ENCODE data around the gene IL11RA.

Gene IL11RA

DNA sequence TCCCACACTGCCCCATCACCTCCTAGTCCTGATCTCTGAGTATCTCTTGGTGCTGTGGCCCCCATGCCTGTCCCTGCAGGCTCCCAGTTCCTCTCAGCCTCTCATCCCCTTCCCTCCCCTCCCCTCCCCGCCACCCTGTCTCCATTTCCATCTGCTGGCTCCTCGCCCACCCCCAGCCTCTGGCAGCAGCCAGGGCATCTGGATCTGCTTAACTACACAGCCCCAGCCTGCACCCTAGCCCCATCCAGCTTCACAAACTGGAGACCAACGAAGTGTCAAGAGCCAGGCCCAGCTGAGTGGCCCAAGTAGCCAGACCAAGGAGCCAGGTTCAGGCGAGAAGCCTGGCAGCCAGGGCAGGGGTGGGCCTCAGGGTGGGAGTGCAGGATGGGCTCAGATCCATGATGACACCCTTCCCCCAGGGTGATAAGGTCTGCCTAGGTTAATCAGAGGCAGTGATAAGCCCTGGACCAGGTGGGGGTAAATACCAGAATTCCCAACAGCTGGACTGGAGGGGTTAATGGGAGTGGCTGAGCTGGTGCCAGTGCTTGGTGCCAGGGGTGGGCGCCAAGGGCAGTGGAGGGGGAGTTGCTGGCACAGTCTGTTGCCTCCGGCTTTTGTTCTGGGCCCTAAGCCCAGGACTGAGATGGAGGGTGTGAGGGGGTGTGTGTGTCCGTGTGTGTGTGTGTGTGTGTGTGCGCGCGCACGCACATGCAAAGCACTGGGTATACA lies 2.5 kb downstream of the IL11RA start:
- TF ChIP-seq CTCF (conservative IDR thresholded peaks at IDR 0.05; ENCODE audit: control insufficient read depth, insufficient read depth, low read depth, low read length): no peak
- H3K4me3 ChIP-seq (ENCODE audit: control insufficient read depth, low read depth, low read length): no peak overlapping the region
- peak; percentile 80 for DNase-seq (ENCODE audit: low read depth)

GRCh38 chr9:34655394-34655793 lies 3.4 kb downstream of the IL11RA start:
- no peak for DNase-seq (ENCODE audit: low read depth)
- no peak for TF ChIP-seq CTCF (conservative IDR thresholded peaks at IDR 0.05; ENCODE audit: control insufficient read depth, insufficient read depth, low read depth, low read length)
- H3K4me3 ChIP-seq (ENCODE audit: control insufficient read depth, low read depth, low read length): no peak overlapping the region

- TF ChIP-seq CTCF (conservative IDR thresholded peaks at IDR 0.05; ENCODE audit: control insufficient read depth, insufficient read depth, low read depth, low read length): no peak
- no peak overlapping the region for H3K4me3 ChIP-seq (ENCODE audit: control insufficient read depth, low read depth, low read length)
- DNase-seq (ENCODE audit: low read depth): no peak
Observed at GRCh38 chr9:34656992-34657391, 5.0 kb downstream of the IL11RA start.

DNA sequence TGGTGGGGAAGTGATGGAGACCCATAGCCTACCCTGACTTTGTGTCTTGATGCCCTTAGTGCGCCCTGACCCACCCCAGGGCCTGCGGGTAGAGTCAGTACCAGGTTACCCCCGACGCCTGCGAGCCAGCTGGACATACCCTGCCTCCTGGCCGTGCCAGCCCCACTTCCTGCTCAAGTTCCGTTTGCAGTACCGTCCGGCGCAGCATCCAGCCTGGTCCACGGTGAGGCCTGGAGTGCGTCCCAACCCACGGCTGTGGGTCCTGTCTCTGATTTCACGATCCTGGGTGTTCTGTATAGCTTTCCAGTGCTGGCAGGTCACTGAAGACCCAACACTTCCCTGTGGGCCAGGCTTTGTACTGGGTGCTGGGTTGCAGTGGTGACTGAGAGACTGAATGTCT lies 6.5 kb downstream of the IL11RA start:
- DNase-seq (ENCODE audit: low read depth): no peak
- no peak for TF ChIP-seq CTCF (conservative IDR thresholded peaks at IDR 0.05; ENCODE audit: control insufficient read depth, insufficient read depth, low read depth, low read length)
- H3K4me3 ChIP-seq (ENCODE audit: control insufficient read depth, low read depth, low read length): no peak overlapping the region

- TF ChIP-seq CTCF (conservative IDR thresholded peaks at IDR 0.05; ENCODE audit: control insufficient read depth, insufficient read depth, low read depth, low read length): no peak
- DNase-seq (ENCODE audit: low read depth): no peak
- H3K4me3 ChIP-seq (ENCODE audit: control insufficient read depth, low read depth, low read length): no peak overlapping the region
Observed at GRCh38 chr9:34659592-34660253, 7.7 kb downstream of the IL11RA start.

- TF ChIP-seq CTCF (conservative IDR thresholded peaks at IDR 0.05; ENCODE audit: control insufficient read depth, insufficient read depth, low read depth, low read length): no peak
- H3K4me3 ChIP-seq (ENCODE audit: control insufficient read depth, low read depth, low read length): no peak within 1 kb of the TSS
Observed at GRCh38 chr9:34662526-34663302, 10.7 kb downstream of the IL11RA start, which contains the start of gene CCL27. Gene CCL27, minus strand, starts transcription at chr9:34662657. Its CDS starts 24 bp downstream, at chr9:34662633.

More at GRCh38 chr9:34662526-34663302, 10.7 kb downstream of the IL11RA start, which contains the start of gene CCL27:
- no peak for DNase-seq (ENCODE audit: low read depth)
